WERI-Rb-1 (cell line): ENCODE measurements around the gene ZNF507.

ENCODE experiments used
- DNase-seq: peaks from one replicate; pipeline ENCODE4 v3.0.0-alpha.2; 2020
- H3K27ac ChIP-seq: fragments of 250-450 bp; sonication (Bioruptor Pico); 2 replicates; pipeline ENCODE4 v1.5.1; 2020; ENCODE audit warnings: mild to moderate bottlenecking, moderate library complexity
- H3K27me3 ChIP-seq: fragments of 250-450 bp; sonication (Bioruptor Pico); 2 replicates; pipeline ENCODE4 v1.5.1; 2021; ENCODE audit warnings: mild to moderate bottlenecking, low read depth, moderate library complexity; ENCODE audit not compliant: insufficient read depth, severe bottlenecking
- H3K36me3 ChIP-seq: fragments of 250-450 bp; sonication (Bioruptor Pico); 2 replicates; pipeline ENCODE4 v1.5.1; 2020; ENCODE audit warnings: mild to moderate bottlenecking, moderate library complexity
- H3K4me3 ChIP-seq: 2 replicates; pipeline ENCODE4 v1.5.1; 2011; ENCODE audit warnings: low read depth, mild to moderate bottlenecking, control low read depth, low read length
- H3K9me3 ChIP-seq: fragments of 250-450 bp; sonication (Bioruptor Pico); 2 replicates; pipeline ENCODE4 v1.5.1; 2021; ENCODE audit warnings: mild to moderate bottlenecking, moderate library complexity; ENCODE audit not compliant: severe bottlenecking
- TF ChIP-seq, protein P1 (sequence below): IDR thresholded peaks from 2 replicates; pipeline ENCODE4 v1.5.1; 2011; ENCODE audit warnings: low read depth, mild to moderate bottlenecking, control low read depth, inconsistent platforms, low read length

ZNF507 gene

DNA sequence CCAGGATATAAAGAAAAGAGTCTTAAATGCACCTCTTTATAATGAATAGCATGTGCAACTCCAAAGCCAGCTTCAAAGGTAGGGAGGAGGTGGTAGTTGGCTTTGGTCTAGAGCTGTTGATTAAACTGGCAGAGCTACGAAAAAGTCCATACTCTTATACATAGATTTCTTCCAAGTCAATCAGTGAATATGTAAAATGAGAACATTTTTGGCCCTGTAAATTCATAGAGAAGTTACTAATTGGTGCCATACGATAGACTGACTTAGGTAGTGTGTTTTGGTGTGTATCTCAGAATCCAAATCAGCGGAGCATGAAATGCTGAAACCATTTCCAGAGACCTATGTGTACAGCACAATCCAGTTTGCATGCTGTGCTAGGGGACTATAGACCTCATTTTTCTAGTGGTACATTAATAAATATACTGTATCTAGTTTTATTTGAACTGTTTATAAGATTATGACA, 43.0 kb downstream of the ZNF507 start:
- Histone ChIP-seq H3K27ac (peak overlapping the region; percentile 62), H3K4me3 (no peak overlapping the region; the same call in 1 of the 2 replicates), H3K27me3 (no peaks in the 10 kb centered on the region), H3K36me3 (peaks cover 8% of the 10 kb centered on the region), H3K9me3 (no peaks in the 10 kb centered on the region)
- TF ChIP-seq, protein P1, sequence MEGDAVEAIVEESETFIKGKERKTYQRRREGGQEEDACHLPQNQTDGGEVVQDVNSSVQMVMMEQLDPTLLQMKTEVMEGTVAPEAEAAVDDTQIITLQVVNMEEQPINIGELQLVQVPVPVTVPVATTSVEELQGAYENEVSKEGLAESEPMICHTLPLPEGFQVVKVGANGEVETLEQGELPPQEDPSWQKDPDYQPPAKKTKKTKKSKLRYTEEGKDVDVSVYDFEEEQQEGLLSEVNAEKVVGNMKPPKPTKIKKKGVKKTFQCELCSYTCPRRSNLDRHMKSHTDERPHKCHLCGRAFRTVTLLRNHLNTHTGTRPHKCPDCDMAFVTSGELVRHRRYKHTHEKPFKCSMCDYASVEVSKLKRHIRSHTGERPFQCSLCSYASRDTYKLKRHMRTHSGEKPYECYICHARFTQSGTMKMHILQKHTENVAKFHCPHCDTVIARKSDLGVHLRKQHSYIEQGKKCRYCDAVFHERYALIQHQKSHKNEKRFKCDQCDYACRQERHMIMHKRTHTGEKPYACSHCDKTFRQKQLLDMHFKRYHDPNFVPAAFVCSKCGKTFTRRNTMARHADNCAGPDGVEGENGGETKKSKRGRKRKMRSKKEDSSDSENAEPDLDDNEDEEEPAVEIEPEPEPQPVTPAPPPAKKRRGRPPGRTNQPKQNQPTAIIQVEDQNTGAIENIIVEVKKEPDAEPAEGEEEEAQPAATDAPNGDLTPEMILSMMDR = no peak
- no peak for DNase-seq

DNA sequence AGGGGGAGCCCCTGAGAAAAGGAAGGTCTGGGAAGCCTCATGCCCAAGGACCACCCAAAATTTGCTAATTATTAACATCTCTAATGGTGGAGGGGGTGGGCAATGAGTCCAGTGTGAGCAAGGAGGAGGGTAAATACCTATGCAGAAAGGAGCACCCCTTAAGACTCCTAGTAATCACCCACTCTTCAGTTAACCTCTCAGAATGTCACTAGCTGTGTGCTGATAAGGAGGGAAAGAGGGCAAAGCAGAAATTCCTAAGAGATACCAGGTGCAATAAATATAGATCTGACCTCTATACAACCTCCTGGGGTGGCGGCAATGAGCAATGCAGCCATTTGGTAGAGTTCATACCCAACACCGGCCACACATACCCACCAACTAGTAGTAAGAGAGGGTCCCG, 47.5 kb downstream of the ZNF507 start:
- H3K9me3 ChIP-seq = no peaks in the 10 kb centered on the region
- TF ChIP-seq, protein P1 = no peak
- H3K36me3 ChIP-seq = no peaks in the 10 kb centered on the region
- H3K4me3 ChIP-seq = no peak overlapping the region
- H3K27ac ChIP-seq = no peak overlapping the region
- DNase-seq = no peak
- no peaks in the 10 kb centered on the region for H3K27me3 ChIP-seq

DNA sequence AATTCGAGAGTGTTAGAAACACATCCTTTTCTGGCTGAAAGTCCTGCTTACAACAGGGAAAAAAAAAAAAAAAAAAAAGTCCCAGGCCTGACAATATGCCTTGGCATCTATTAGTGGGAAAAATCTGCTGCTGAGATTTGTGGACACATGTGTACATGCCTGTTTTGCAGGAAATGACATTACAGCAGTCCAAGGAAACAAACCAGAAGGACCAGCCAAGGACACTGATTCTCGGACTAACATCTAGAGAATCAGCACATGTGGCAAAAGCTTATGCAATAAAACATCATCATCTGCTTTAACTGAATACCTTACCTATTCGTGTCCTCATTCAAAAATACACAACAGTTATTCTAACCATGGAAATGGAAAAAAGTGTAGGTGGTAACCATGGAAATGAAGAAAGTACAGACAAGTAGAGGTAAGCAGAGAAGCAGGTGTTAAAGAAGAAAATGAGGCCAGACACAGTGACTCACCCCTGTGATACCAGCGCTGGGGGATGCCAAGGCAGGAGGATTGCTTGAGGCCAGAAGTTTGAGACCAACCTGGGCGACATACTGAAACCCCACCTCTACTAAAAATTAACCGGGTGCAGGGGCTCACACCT, 50.7 kb downstream of the ZNF507 start:
- DNase-seq = no peak
- Histone ChIP-seq H3K9me3 (no peaks in the 10 kb centered on the region), H3K4me3 (no peak overlapping the region), H3K27ac (no peak overlapping the region), H3K36me3 (no peaks in the 10 kb centered on the region), H3K27me3 (no peaks in the 10 kb centered on the region)
- TF ChIP-seq, protein P1 = no peak

DNA sequence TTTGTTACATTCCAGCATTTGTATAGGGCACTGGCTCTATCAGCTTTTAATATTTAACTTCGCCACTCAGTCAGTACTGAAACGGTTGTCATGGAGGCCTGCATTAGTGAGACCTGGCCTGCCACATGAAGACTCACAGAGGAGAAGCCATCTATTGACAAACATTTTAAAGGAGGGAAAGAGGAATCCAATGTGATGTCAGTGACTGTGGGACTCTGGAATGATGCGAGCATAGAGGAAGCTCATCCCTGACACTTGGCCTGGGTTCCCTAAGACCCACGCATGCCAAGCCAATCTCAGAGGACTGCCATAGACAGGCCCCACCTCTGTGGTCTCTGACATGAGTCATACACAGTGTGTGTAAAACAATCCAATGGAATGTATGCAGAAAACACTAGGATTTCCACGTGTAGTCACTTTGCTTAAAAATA, 52.3 kb downstream of the ZNF507 start:
- TF ChIP-seq, protein P1 = no peak
- Histone ChIP-seq H3K9me3 (no peaks in the 10 kb centered on the region), H3K27me3 (no peaks in the 10 kb centered on the region), H3K4me3 (no peak overlapping the region), H3K27ac (no peak overlapping the region), H3K36me3 (no peaks in the 10 kb centered on the region)
- no peak for DNase-seq

DNA sequence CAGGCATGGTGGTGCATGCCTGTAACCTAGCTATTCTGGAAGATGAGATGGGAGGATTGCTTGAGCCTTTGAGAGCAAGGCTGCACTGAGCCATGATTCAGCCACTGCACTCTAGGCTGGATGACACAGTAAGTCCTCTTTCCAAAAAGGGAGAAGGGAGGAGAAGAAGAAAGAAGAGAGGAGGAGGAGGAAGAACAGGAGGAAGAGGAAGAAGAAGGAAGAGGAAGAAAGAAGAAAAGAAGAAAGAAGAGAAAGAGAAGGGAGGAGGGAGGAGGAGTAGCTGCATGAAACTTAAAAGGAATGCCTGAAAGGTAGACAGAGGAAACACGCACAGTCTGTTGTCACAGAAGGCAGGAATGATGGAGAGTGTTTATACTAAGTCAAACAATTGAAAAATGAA, 56.6 kb downstream of the ZNF507 start:
- no peak overlapping the region for H3K4me3 ChIP-seq
- no peak overlapping the region for H3K27ac ChIP-seq
- H3K9me3 ChIP-seq = no peaks in the 10 kb centered on the region
- no peaks in the 10 kb centered on the region for H3K36me3 ChIP-seq
- TF ChIP-seq, protein P1 = no peak
- no peaks in the 10 kb centered on the region for H3K27me3 ChIP-seq
- DNase-seq = no peak
